GM18909 (cell line): ENCODE results near the gene HOXC5.

Experiments used
- ATAC-seq: cut with Tn5 transposase; IDR thresholded peaks from one replicate; pipeline ENCODE4 v1.9.1; 2021; ENCODE audit warnings: mild to moderate bottlenecking; ENCODE audit not compliant: unreplicated experiment, poor library complexity

HOXC5 gene

GRCh38 chr12:54018468-54018984, 14.3 kb upstream of the HOXC5 start:
- ATAC-seq, result no peak

GRCh38 chr12:54019091-54019811, 13.6 kb upstream of the HOXC5 start:
- ATAC-seq, result no peak

GRCh38 chr12:54019924-54020590, 12.8 kb upstream of the HOXC5 start:
- no peak for ATAC-seq

GRCh38 chr12:54020591-54021405, 12.1 kb upstream of the HOXC5 start:
- ATAC-seq, result no peak

- ATAC-seq, result no peak
These were observed 11.3 kb upstream of the HOXC5 start for GRCh38 chr12:54021432-54022013.

GRCh38 chr12:54022960-54023884, 9.6 kb upstream of the HOXC5 start:
- ATAC-seq, result no peak

- ATAC-seq, result no peak
These were observed 8.7 kb upstream of the HOXC5 start for GRCh38 chr12:54024127-54024526.

- no peak for ATAC-seq
These were observed 8.1 kb upstream of the HOXC5 start for GRCh38 chr12:54024581-54025305.

GRCh38 chr12:54025499-54026405, 7.1 kb upstream of the HOXC5 start:
- ATAC-seq, result no peak

- ATAC-seq, result no peak
These were observed 6.0 kb upstream of the HOXC5 start for GRCh38 chr12:54026640-54027441.

- ATAC-seq, result no peak
These were observed 5.4 kb upstream of the HOXC5 start for GRCh38 chr12:54027442-54027786.

GRCh38 chr12:54028314-54029201, 4.3 kb upstream of the HOXC5 start, which contains the start of gene HOXC6:
TSS of gene HOXC6 (plus strand) at chr12:54028440. CDS start at chr12:54028522, 82 bp downstream.
- no peak for ATAC-seq

- ATAC-seq, result no peak
These were observed 3.1 kb upstream of the HOXC5 start for GRCh38 chr12:54029529-54030441.

GRCh38 chr12:54030442-54030801, 2.4 kb upstream of the HOXC5 start:
- ATAC-seq, result no peak

GRCh38 chr12:54030889-54031471, 1.9 kb upstream of the HOXC5 start:
- no peak for ATAC-seq
